ENCODE data around the gene ATP2A1.

The ATP2A1 gene

DNA sequence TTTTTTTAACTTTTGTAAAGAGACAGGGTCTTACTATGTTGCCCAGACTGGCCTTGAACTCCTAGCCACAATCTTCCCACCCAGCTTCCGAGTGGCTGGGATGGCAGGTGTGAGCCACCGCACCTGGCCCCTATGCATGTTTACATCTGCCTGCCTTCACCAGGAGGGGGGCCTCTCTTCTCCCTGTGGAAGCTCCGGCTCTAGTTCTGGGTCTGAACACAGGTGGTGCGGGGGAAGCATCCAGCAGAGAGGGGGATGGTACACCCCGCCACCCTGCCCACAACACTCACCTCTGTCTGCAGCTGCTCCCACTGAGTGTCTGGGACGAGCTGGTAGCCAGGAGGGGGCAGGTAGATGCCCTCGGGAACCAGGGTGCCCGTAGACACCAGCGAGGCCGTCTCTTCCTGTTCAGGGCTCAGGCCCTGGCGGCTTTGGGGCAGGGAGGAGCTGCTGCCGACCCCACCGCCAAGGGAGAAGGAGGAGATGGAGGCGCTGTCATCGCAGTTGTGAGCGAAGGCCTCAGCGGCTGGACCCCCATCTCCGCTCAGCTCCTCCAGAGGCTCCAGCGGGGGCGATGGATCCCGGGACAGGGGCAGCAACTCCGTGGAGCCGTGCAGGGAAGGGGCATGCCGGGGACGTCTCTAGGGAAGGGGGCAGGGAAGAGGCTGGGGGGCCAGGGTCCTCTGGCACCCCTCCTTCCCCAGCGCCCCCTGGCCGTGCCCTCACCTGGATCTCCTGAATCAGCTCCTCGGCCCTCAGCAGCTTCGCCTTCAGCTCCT lies 35.8 kb downstream of the ATP2A1 start:
- TF ChIP-seq ZNF585B (tag by site-specific recombination; IDR thresholded peaks at IDR 0.05), result no peak
- TF ChIP-seq, protein P1, sequence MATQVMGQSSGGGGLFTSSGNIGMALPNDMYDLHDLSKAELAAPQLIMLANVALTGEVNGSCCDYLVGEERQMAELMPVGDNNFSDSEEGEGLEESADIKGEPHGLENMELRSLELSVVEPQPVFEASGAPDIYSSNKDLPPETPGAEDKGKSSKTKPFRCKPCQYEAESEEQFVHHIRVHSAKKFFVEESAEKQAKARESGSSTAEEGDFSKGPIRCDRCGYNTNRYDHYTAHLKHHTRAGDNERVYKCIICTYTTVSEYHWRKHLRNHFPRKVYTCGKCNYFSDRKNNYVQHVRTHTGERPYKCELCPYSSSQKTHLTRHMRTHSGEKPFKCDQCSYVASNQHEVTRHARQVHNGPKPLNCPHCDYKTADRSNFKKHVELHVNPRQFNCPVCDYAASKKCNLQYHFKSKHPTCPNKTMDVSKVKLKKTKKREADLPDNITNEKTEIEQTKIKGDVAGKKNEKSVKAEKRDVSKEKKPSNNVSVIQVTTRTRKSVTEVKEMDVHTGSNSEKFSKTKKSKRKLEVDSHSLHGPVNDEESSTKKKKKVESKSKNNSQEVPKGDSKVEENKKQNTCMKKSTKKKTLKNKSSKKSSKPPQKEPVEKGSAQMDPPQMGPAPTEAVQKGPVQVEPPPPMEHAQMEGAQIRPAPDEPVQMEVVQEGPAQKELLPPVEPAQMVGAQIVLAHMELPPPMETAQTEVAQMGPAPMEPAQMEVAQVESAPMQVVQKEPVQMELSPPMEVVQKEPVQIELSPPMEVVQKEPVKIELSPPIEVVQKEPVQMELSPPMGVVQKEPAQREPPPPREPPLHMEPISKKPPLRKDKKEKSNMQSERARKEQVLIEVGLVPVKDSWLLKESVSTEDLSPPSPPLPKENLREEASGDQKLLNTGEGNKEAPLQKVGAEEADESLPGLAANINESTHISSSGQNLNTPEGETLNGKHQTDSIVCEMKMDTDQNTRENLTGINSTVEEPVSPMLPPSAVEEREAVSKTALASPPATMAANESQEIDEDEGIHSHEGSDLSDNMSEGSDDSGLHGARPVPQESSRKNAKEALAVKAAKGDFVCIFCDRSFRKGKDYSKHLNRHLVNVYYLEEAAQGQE (tag by site-specific recombination; IDR thresholded peaks at IDR 0.05), result no peak
- TF ChIP-seq ZNF623 (tag by site-specific recombination; IDR thresholded peaks at IDR 0.05), result no peak
- TF ChIP-seq GLI4 (tag by site-specific recombination; IDR thresholded peaks at IDR 0.05), result no peak
- TF ChIP-seq ZNF239 (tag by site-specific recombination; IDR thresholded peaks at IDR 0.05), result no peak
- TF ChIP-seq, protein P2, sequence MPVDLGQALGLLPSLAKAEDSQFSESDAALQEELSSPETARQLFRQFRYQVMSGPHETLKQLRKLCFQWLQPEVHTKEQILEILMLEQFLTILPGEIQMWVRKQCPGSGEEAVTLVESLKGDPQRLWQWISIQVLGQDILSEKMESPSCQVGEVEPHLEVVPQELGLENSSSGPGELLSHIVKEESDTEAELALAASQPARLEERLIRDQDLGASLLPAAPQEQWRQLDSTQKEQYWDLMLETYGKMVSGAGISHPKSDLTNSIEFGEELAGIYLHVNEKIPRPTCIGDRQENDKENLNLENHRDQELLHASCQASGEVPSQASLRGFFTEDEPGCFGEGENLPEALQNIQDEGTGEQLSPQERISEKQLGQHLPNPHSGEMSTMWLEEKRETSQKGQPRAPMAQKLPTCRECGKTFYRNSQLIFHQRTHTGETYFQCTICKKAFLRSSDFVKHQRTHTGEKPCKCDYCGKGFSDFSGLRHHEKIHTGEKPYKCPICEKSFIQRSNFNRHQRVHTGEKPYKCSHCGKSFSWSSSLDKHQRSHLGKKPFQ (tag by site-specific recombination; IDR thresholded peaks at IDR 0.05), result no peak
- no peak for TF ChIP-seq PRDM6 (tag by site-specific recombination; IDR thresholded peaks at IDR 0.05)
- TF ChIP-seq, protein P3, sequence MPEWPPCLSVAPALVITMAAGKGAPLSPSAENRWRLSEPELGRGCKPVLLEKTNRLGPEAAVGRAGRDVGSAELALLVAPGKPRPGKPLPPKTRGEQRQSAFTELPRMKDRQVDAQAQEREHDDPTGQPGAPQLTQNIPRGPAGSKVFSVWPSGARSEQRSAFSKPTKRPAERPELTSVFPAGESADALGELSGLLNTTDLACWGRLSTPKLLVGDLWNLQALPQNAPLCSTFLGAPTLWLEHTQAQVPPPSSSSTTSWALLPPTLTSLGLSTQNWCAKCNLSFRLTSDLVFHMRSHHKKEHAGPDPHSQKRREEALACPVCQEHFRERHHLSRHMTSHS (tag by site-specific recombination; IDR thresholded peaks at IDR 0.05), result no peak
- POLR2A ChIA-PET, result interaction anchor here (0.5 to 1.8 kb wide), 2 partner anchors 11 to 75 kb away, joined by 3 to 7 read pairs; partner anchors contain the start of gene RABEP2
- no peak overlapping the region for H3K27ac ChIP-seq (ENCODE audit: extremely low read depth, low read depth, low read length)
- H3K36me3 ChIP-seq (ENCODE audit: control insufficient read depth in 2 of 2, insufficient read depth in 1 of 2, low read length in 2 of 2), result peaks cover 0 to 8% of the 10 kb centered on the region in 2 experiments; a peak in 2 of 3 replicates
- no peak overlapping the region for H3K4me3 ChIP-seq (ENCODE audit: low read depth, low read length)
- H3K4me1 ChIP-seq (ENCODE audit: control insufficient read depth, insufficient read depth, low read length), result no peaks in the 10 kb centered on the region
- H3K9me3 ChIP-seq (ENCODE audit: control insufficient read depth, insufficient read depth, low read depth, low read length), result no peaks in the 10 kb centered on the region
- CTCF ChIA-PET, result interaction anchor here (0.6 to 0.9 kb wide), 2 partner anchors 23 to 60 kb away, joined by 3 to 4 read pairs; no protein-coding TSS in a partner anchor

DNA sequence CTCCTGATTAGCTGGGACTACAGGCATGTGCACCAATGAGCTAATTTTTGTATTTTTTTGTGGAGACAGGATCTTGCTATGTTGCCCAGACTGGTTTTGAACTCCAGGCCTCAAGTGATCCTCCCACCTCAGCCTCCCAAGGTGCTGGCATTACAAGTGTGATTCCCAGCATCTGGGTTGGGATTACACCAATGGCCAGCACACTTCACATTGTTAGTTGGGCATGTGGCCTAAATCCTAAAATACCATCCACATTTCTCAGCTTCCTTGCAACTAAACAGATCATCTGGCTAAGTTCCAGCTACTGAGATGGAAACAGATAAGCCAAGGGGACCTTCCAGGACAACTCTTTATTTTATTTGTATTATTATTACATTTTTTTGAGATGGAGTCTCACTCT lies 36.9 kb downstream of the ATP2A1 start:
- Histone ChIP-seq H3K4me1 (ENCODE audit: control insufficient read depth, insufficient read depth, low read length) (no peaks in the 10 kb centered on the region), H3K36me3 (ENCODE audit: control insufficient read depth in 2 of 2, insufficient read depth in 1 of 2, low read length in 2 of 2) (peaks cover 0 to 13% of the 10 kb centered on the region in 2 experiments; a peak in 2 of 3 replicates), H3K9me3 (ENCODE audit: control insufficient read depth, insufficient read depth, low read depth, low read length) (no peaks in the 10 kb centered on the region), H3K4me3 (ENCODE audit: low read depth, low read length) (no peak overlapping the region), H3K27ac (ENCODE audit: extremely low read depth, low read depth, low read length) (no peak overlapping the region)
- ChIA-PET POLR2A (interaction anchor here (1.3 to 1.8 kb wide), 2 partner anchors 10 to 35 kb away, joined by 4 to 7 read pairs; partner anchors contain the start of genes NFATC2IP and RABEP2), CTCF (interaction anchor here (0.6 to 0.9 kb wide), 2 partner anchors 24 to 59 kb away, joined by 3 to 4 read pairs; no protein-coding TSS in a partner anchor)
- TF ChIP-seq ZSCAN5A (tag by site-specific recombination; IDR thresholded peaks at IDR 0.05), result no peak
- peak; percentile 58; the same call in 1 of the 2 replicates for TF ChIP-seq ZNF121 (tag by site-specific recombination; IDR thresholded peaks at IDR 0.05)
- 0 out of 2 replicates have a peak, but pooled peaks have one; percentile 16 for TF ChIP-seq ZNF664 (tag by site-specific recombination; IDR thresholded peaks at IDR 0.05)
